ENCODE results near the gene DEK. TPM values are rescaled to one million over a fixed set of nuclear protein-coding genes. Genes with fewer than 3 reads are reported as not detected.

Gene DEK
- total RNA-seq, 1 experiment from 2014 or later: 204 TPM

DNA sequence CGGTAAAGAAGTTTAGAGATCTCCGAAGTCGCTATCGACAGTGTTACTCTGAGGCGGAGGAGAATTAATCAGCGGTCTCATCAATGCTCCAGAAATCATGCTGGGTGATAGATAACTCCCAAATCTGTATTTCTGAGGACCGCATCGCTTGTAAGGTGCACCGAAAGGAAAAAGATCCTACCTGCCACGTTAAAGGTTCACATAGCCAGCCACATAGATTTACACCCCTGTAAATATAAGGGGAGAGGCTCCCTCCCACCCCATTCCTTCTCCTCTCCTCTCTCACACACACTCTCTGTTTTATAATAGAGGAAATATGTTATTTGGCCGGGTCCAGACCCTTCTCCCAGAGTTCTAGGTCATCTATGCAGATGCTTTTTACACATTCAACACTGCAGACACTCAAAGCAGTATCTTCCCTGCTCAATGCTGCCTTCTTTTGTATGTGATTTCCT, 620 bp upstream of the DEK start:
- ChIA-PET CTCF (interaction anchor here (0.5 to 1.4 kb wide), 6 partner anchors 13 to 275 kb away, joined by 3 to 6 read pairs (median 3); partner anchors contain the start of gene RNF144B), POLR2A (interaction anchor here (0.6 to 1.2 kb wide), 3 partner anchors 10 to 107 kb away, joined by 3 to 5 read pairs (median 3); no protein-coding TSS in a partner anchor)
- DNase-seq (ENCODE audit: low spot score) (no peak), ATAC-seq (no peak)
- TF ChIP-seq OVOL2 (CRISPR knock-in tag; IDR thresholded peaks at IDR 0.05; ENCODE audit: borderline replicate concordance) (no peak), CREB1 (CRISPR knock-in tag; IDR thresholded peaks at IDR 0.05) (no peak), ZSCAN18 (CRISPR knock-in tag; IDR thresholded peaks at IDR 0.05) (no peak), ZNF281 (CRISPR knock-in tag; IDR thresholded peaks at IDR 0.05) (no peak), ZNF416 (CRISPR knock-in tag; IDR thresholded peaks at IDR 0.05) (no peak), CTCF (IDR thresholded peaks at IDR 0.05) (no peak), RELA (CRISPR knock-in tag; IDR thresholded peaks at IDR 0.05; ENCODE audit: borderline replicate concordance) (no peak), RORB (CRISPR knock-in tag; IDR thresholded peaks at IDR 0.05) (no peak), ERG (CRISPR knock-in tag; IDR thresholded peaks at IDR 0.05) (no peak), NFYB (CRISPR knock-in tag; conservative IDR thresholded peaks at IDR 0.05; ENCODE audit: low read depth) (no peak), SMAD4 (CRISPR knock-in tag; IDR thresholded peaks at IDR 0.05) (no peak), JUN (CRISPR knock-in tag; IDR thresholded peaks at IDR 0.05) (no peak), NFATC4 (CRISPR knock-in tag; IDR thresholded peaks at IDR 0.05) (no peak)
- TF ChIP-seq, protein P1, sequence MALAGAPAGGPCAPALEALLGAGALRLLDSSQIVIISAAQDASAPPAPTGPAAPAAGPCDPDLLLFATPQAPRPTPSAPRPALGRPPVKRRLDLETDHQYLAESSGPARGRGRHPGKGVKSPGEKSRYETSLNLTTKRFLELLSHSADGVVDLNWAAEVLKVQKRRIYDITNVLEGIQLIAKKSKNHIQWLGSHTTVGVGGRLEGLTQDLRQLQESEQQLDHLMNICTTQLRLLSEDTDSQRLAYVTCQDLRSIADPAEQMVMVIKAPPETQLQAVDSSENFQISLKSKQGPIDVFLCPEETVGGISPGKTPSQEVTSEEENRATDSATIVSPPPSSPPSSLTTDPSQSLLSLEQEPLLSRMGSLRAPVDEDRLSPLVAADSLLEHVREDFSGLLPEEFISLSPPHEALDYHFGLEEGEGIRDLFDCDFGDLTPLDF (CRISPR knock-in tag; IDR thresholded peaks at IDR 0.05): no peak
- TF ChIP-seq, protein P2, sequence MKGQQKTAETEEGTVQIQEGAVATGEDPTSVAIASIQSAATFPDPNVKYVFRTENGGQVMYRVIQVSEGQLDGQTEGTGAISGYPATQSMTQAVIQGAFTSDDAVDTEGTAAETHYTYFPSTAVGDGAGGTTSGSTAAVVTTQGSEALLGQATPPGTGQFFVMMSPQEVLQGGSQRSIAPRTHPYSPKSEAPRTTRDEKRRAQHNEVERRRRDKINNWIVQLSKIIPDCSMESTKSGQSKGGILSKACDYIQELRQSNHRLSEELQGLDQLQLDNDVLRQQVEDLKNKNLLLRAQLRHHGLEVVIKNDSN (CRISPR knock-in tag; IDR thresholded peaks at IDR 0.05): no peak
- TF ChIP-seq, protein P3, sequence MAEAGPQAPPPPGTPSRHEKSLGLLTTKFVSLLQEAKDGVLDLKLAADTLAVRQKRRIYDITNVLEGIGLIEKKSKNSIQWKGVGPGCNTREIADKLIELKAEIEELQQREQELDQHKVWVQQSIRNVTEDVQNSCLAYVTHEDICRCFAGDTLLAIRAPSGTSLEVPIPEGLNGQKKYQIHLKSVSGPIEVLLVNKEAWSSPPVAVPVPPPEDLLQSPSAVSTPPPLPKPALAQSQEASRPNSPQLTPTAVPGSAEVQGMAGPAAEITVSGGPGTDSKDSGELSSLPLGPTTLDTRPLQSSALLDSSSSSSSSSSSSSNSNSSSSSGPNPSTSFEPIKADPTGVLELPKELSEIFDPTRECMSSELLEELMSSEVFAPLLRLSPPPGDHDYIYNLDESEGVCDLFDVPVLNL (CRISPR knock-in tag; IDR thresholded peaks at IDR 0.05; ENCODE audit: borderline replicate concordance, low read depth): no peak
- H3K9me3 Mint-ChIP-seq: no peaks in the 10 kb centered on the region
- H3K27ac Mint-ChIP-seq: peak overlapping the region; percentile 79
- peaks cover 25% of the 10 kb centered on the region for H3K36me3 Mint-ChIP-seq
- peak overlapping the region; percentile 78 for H3K4me3 Mint-ChIP-seq
- peaks cover 39% of the 10 kb centered on the region for H3K4me1 Mint-ChIP-seq
- H3K27me3 Mint-ChIP-seq (ENCODE audit: low read depth): no peaks in the 10 kb centered on the region
